Esophagus muscularis mucosa (tissue), 4 donors: ENCODE data around the gene STXBP3. TPM values are rescaled to one million over a fixed set of nuclear protein-coding genes. Genes with fewer than 3 reads are reported as not detected.

Source experiments
- DNase-seq: peaks from one replicate; pipeline ENCODE4 v3.0.0-alpha.2; 2017; ENCODE audit errors: extremely low spot score
- H3K27ac ChIP-seq, 4 donors: fragments of 200-600 bp; sonication (generic); replicated peaks in 1 of 4; 1 replicate in 3 of 4; 2 replicates in 1 of 4; pipeline ENCODE4 v1.5.1; 2016 to 2019; ENCODE audit warnings: mild to moderate bottlenecking in 1 of 4
- H3K27me3 ChIP-seq, 4 donors: fragments of 200-600 bp; sonication (generic); one replicate each; pipeline versions ENCODE4 v1.5.1 to v1.6.0; 2016 to 2019
- H3K36me3 ChIP-seq, 4 donors: fragments of 200-600 bp; sonication (generic); one replicate each; pipeline ENCODE4 v1.5.1; 2016 to 2019
- H3K4me1 ChIP-seq, 4 donors: fragments of 200-600 bp; sonication (generic); one replicate each; pipeline ENCODE4 v1.5.1; 2016 to 2019
- H3K4me3 ChIP-seq, 4 donors: fragments of 200-600 bp; sonication (generic); 1 replicate in 2 of 4; 2 replicates in 2 of 4; pipeline ENCODE4 v1.5.1; 2016 to 2019; ENCODE audit warnings: mild to moderate bottlenecking in 4 of 4, moderate library complexity in 1 of 4
- H3K9me3 ChIP-seq, 4 donors: fragments of 200-600 bp; sonication (generic); 1 replicate in 3 of 4; 2 replicates in 1 of 4; pipeline ENCODE4 v1.5.1; 2016 to 2019
- CTCF ChIP-seq, 3 experiments: fragments of 200-600 bp in 2 of 3; fragments of 450-650 bp in 1 of 3; sonication (generic) in 2 of 3; IDR thresholded peaks; one replicate each; pipeline ENCODE4 v1.5.1; 2017 to 2019; ENCODE audit warnings: antibody characterized with exemption in 3 of 3, mild to moderate bottlenecking in 2 of 3, moderate library complexity in 1 of 3
- EP300 ChIP-seq: sonication (generic); formaldehyde crosslinking; IDR thresholded peaks from one replicate; pipeline ENCODE4 v1.6.1; 2017; ENCODE audit warnings: antibody characterized with exemption
- POLR2A ChIP-seq: fragments of 450-650 bp; IDR thresholded peaks from one replicate; pipeline ENCODE4 v1.6.1; 2017; ENCODE audit warnings: antibody characterized with exemption, moderate library complexity, mild to moderate bottlenecking, low read depth
- POLR2AphosphoS5 ChIP-seq, 2 donors: sonication (generic); formaldehyde crosslinking; IDR thresholded peaks; one replicate each; pipeline ENCODE4 v1.6.1; 2017; ENCODE audit warnings: antibody characterized with exemption in 2 of 2
- WGBS: methylation state at CpG from one replicate; pipeline ENCODE4 v1.1.5; 2018; 5-methylcytosine and 5-hydroxymethylcytosine counted together
- intact Hi-C: fragments of 100-400 bp; cut with DNase I; formaldehyde crosslinking; loops from one replicate; pipeline ENCODE4 v1.15.1; 2023
- total RNA-seq, 4 donors: library from RNA; depleted of rRNA; stranded (reverse); fragments of >200 nt; gene quantifications; one replicate each; pipeline versions ENCODE4 v1.1.0 to v1.2.1, GENCODE V29; 2016

Gene STXBP3
- total RNA-seq, 4 donors from 2014 or later = 54.8 to 67.7 (median 63.8) TPM

- Histone ChIP-seq H3K27ac (no peak overlapping the region), H3K9me3 (no peaks in the 10 kb centered on the region), H3K27me3 (no peaks in the 10 kb centered on the region), H3K4me1 (no peaks in the 10 kb centered on the region), H3K4me3 (no peak overlapping the region), H3K36me3 (peaks cover 41 to 96% (median 76%) of the 10 kb centered on the region in 4 donors)
- no peak for TF ChIP-seq EP300
- TF ChIP-seq POLR2AphosphoS5 (IDR thresholded peaks at IDR 0.05) = no peak
- intact Hi-C loops = no loop called here
- no peak for DNase-seq
Observed at GRCh38 chr1:108801101-108801500, 54.6 kb downstream of the STXBP3 start.

- Histone ChIP-seq H3K36me3 (peaks cover 25 to 96% (median 72%) of the 10 kb centered on the region in 4 donors), H3K27me3 (no peaks in the 10 kb centered on the region), H3K4me3 (no peak overlapping the region), H3K27ac (no peak overlapping the region), H3K9me3 (no peaks in the 10 kb centered on the region), H3K4me1 (no peaks in the 10 kb centered on the region)
- no peak for DNase-seq
- WGBS = 95% methylated on average over 11 of the region's 11 CpGs
- intact Hi-C loops = no loop called here
- TF ChIP-seq CTCF (IDR thresholded peaks at IDR 0.05) = no peak
- TF ChIP-seq EP300 = no peak
- no peak for TF ChIP-seq POLR2A
- TF ChIP-seq POLR2AphosphoS5 (IDR thresholded peaks at IDR 0.05) = no peak
Observed at GRCh38 chr1:108803548-108803947, 57.1 kb downstream of the STXBP3 start.

GRCh38 chr1:108808438-108808837, 62.0 kb downstream of the STXBP3 start:
- Histone ChIP-seq H3K27ac (no peak overlapping the region), H3K4me3 (no peak overlapping the region), H3K27me3 (no peaks in the 10 kb centered on the region), H3K9me3 (no peaks in the 10 kb centered on the region), H3K36me3 (peaks cover 11 to 71% (median 41%) of the 10 kb centered on the region in 4 donors), H3K4me1 (no peaks in the 10 kb centered on the region)
- intact Hi-C loops = no loop called here
- no peak for DNase-seq
- no peak for TF ChIP-seq EP300
- TF ChIP-seq CTCF (IDR thresholded peaks at IDR 0.05) = no peak
- TF ChIP-seq POLR2A = no peak
- TF ChIP-seq POLR2AphosphoS5 (IDR thresholded peaks at IDR 0.05) = no peak
- WGBS = 85% methylated on average over 4 of the region's 4 CpGs

GRCh38 chr1:108811611-108812010, 65.1 kb downstream of the STXBP3 start:
- Histone ChIP-seq H3K4me1 (peaks cover 14 to 28% (median 27%) of the 10 kb centered on the region in 4 donors), H3K27ac (no peak overlapping the region), H3K4me3 (no peak overlapping the region), H3K27me3 (no peaks in the 10 kb centered on the region), H3K36me3 (peaks cover 8 to 40% (median 22%) of the 10 kb centered on the region in 4 donors), H3K9me3 (no peaks in the 10 kb centered on the region)
- no peak for DNase-seq
- 99% methylated on average over 3 of the region's 3 CpGs for WGBS
- TF ChIP-seq CTCF (IDR thresholded peaks at IDR 0.05) (no peak), EP300 (no peak), POLR2AphosphoS5 (IDR thresholded peaks at IDR 0.05) (no peak), POLR2A (no peak)
- intact Hi-C loops = no loop called here

GRCh38 chr1:108813326-108813725, 66.9 kb downstream of the STXBP3 start:
- Histone ChIP-seq H3K36me3 (peaks cover 0 to 23% (median 9%) of the 10 kb centered on the region in 4 donors), H3K9me3 (no peaks in the 10 kb centered on the region), H3K27ac (peak overlapping the region in 2 of 4 donors; percentile 3 to 91), H3K27me3 (no peaks in the 10 kb centered on the region), H3K4me3 (no peak overlapping the region), H3K4me1 (peaks cover 16 to 45% (median 42%) of the 10 kb centered on the region in 4 donors)
- WGBS = 95% methylated on average over 2 of the region's 2 CpGs
- intact Hi-C loops = no loop called here
- TF ChIP-seq CTCF (IDR thresholded peaks at IDR 0.05) (no peak), EP300 (no peak), POLR2AphosphoS5 (IDR thresholded peaks at IDR 0.05) (no peak), POLR2A (no peak)
- DNase-seq = no peak
